GM12872 (cell line): ENCODE data around the gene SIRT2.

Source experiments
- TF ChIP-seq, protein P1 (sequence below): IDR thresholded peaks from 3 replicates; pipeline ENCODE4 v1.5.1; 2011; ENCODE audit warnings: low read depth, mild to moderate bottlenecking, low read length, moderate library complexity; ENCODE audit not compliant: insufficient read depth

SIRT2 gene

DNA sequence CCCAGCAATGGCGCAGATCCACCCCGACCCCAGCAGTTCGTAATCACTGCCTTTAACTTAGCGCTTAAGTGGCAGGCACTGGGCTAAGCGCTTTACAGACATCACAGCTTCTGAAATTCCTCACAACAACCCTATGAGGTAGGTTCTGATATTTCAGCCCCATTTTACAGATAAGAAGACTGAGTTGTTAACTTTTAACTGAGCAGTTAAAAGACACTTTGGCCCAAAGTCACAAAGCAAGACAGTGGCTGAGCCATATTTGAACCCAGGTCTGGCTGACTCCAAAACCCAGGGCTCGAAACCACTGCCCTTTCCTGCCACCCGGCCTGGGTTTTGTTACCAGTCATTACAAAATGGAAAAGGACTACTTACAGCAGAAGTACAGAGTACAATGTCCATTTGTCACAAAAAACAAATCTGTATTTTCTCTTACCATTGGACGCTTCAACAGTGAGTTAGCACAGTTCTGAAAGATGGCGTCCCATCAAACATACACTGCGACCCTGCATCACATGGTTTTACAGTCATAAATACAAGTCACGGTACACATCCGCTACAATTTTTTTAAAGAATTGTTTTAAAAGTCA, 58.1 kb downstream of the SIRT2 start:
- TF ChIP-seq, protein P1, sequence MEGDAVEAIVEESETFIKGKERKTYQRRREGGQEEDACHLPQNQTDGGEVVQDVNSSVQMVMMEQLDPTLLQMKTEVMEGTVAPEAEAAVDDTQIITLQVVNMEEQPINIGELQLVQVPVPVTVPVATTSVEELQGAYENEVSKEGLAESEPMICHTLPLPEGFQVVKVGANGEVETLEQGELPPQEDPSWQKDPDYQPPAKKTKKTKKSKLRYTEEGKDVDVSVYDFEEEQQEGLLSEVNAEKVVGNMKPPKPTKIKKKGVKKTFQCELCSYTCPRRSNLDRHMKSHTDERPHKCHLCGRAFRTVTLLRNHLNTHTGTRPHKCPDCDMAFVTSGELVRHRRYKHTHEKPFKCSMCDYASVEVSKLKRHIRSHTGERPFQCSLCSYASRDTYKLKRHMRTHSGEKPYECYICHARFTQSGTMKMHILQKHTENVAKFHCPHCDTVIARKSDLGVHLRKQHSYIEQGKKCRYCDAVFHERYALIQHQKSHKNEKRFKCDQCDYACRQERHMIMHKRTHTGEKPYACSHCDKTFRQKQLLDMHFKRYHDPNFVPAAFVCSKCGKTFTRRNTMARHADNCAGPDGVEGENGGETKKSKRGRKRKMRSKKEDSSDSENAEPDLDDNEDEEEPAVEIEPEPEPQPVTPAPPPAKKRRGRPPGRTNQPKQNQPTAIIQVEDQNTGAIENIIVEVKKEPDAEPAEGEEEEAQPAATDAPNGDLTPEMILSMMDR: no peak

DNA sequence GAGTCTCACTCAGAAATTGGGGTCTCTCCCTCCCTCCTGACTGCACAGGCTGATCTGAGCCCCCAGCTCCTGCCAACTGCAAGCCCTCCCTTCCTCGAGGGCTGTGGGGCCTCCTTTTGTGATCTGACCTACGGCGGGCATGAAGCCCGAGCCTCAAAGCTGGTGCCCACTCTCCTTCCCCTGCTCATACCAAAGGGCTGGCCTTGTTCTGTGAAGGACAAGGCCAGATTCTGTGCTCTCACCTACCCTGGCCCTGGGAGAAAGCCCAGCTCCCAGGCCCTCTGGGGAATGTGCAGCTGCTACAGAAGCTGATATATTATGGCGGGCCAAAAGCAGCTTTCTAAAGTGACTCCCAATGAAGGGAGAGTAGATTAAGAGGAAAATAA, 58.8 kb downstream of the SIRT2 start:
- TF ChIP-seq, protein P1: no peak

DNA sequence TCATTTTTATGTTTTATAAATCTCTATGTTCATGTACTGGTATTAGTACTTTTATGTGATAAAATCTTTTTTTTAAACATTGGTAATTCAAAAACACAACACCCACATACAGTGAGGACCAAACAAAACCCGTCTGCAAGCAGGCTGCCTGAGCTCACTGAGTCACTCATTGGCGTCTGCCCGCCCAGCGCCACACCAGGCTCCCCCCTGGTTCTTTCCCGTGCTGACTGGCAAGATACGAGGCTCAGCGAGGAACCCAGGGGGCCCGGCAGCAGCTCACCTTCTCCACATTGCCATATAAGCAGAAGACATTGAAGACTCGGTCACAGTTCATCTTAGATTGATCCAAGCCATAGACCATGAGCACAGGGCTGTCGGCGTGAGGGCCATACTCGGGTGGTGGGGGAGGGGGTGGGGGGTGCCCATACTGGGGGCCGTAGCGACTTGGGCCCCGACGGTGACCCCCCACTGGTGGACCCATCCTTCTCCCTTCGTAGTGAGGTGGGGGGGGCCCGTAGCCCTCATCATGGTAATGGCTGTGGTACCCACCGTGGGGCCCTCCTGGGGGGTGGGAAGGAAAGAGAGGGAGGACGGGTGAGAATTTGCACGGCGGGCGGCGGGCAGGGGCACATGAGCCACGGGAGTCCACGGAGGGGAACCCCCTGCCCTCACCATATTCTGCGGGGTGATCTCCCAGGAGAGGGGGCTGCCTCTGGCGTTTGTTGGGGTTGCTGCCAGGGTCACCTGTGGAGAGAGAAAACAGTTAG, 59.4 kb downstream of the SIRT2 start:
- TF ChIP-seq, protein P1: no peak

DNA sequence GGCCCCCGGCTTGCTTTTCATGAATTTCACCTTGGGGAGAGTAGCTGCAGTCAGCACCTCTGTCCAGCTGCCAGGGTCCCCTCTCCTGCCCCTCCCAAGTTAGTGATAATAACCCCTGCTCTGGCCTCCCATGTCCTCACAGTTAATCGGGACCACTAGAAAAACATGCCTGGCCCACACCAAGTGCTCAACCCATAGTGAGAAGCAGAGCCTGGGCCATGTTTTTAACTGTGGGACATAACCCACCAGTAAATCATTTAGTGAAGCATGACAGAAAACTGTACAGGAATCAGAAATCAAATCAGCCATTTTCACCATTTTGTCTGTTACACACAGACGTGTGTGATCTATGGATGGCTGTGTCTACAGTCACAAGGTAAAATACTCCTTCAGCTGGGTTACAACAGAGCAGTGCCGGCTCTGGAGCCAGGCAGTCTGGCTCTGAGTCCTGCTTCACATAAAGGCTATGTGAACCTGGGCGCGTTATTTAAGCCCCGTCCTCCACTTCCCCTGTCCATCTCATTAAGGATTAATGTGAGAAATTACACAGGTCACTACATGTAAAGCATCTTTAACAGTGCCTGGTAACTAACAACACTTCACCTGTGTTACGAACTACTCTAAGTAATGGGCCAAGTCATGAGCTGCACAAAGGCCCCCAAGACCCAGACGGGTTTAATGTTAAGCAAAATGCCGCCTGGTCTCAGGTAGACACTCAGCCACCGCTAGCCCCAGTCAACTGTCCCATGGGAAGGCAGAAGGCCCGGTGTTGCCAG, 60.2 kb downstream of the SIRT2 start:
- TF ChIP-seq, protein P1: no peak

DNA sequence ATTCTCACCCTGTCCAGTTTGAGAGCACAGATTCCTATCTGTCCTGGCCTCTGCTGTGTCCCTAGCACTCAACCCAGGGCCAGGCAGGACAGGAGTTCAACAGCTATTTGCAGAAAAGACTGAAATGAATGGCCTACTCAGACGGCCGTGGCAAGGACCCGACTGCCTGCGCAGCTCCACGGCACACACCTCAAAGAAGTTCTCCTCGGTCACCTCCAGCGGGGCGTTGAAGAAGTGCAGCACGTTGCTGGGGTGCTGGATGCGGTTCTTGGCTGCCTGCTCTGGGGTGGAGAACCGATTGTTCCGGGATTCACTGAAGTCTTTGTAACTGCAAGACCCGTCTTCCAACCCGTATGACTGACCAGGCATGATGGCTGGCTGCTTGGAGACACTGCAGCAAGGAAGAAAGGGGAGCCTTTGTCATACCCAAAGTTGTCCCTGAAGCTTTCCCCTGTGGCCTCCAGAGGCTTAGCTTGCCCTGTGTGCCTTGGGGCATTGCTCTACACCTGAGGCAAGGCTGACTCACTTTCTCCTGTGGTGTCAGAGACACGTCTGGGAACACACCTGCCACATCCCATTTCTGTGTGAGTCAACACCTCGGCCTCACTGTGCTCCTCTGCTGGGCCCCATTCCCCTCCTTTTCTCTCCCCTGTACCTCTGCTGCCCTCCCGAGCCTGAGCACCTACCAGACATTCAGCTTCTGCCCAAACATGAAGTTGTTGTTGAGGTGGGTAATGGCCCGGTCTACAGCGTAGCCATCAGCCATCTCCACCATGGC, 61.0 kb downstream of the SIRT2 start:
- TF ChIP-seq, protein P1: no peak

DNA sequence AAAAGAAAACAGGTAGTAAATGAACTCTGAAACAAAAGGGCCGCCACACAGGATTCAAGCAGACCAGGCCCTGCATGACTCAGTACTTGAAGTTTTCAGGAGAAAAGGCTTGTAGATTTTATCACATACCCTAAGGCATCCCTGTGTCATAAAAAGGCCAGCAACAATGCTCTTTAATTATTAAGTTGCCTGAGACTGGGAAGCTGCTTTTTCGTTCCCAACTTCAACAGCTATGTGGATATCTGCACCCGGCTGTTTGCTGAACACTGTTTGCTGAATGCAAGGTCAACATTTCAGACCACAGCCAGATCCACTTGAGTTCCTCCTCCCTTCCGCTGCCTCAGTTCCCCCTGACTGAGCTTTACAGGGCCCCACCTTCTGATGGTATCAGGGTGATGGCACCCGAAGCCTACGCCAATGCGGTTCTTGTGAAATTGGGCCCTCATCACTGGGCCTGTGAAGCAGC, 61.7 kb downstream of the SIRT2 start:
- TF ChIP-seq, protein P1: no peak
